ENCODE results near the gene TSPEAR.

- TF ChIP-seq REST (IDR thresholded peaks at IDR 0.05; ENCODE audit: insufficient read depth in 1 of 2, low read depth in 2 of 2, low read length in 2 of 2) = no peak
- no peak for TF ChIP-seq TAF1 (IDR thresholded peaks at IDR 0.05; ENCODE audit: borderline replicate concordance, insufficient read depth, low read length)
- TF ChIP-seq POLR2AphosphoS5 (IDR thresholded peaks at IDR 0.05; ENCODE audit: low read depth, low read length) = no peak
- TF ChIP-seq SIN3A (IDR thresholded peaks at IDR 0.05; ENCODE audit: borderline replicate concordance, insufficient read depth, low read length) = no peak
Measured at GRCh38 chr21:44558695-44559094, 152.7 kb downstream of the TSPEAR start, which contains the start of gene KRTAP10-3.

All from PFSK-1 (cell line).